HCT116 (cell line): ENCODE results near the gene DPYD. TPM values are rescaled to one million over a fixed set of nuclear protein-coding genes. Genes with fewer than 3 reads are reported as not detected.

ENCODE experiments used
- ATAC-seq: fragments of 200-7000 bp; cut with Tn5 transposase; 2 replicates; pipeline ENCODE4 v1.9.1; 2020; ENCODE audit warnings: mild to moderate bottlenecking, moderate library complexity
- BruUV-seq: library from RNA; stranded (reverse); fragments of 400-500 nt; replicated peaks from 2 replicates; lab custom pipeline; 2021; lab: Mats Ljungman, UMichigan
- CTCF ChIA-PET: fragments of 300-600 bp; sonication (Branson Sonifier 250); formaldehyde crosslinking; loops from one replicate; lab custom pipeline; 2021; ENCODE audit warnings: antibody characterized with exemption; lab: Charles Lee
- POLR2A ChIA-PET: fragments of 300-600, 350-600 bp; sonication (Branson Sonifier 250); formaldehyde crosslinking; loops from one replicate; lab custom pipeline; 2021; ENCODE audit warnings: antibody characterized with exemption; lab: Charles Lee
- RAD21 ChIA-PET, 2 experiments: fragments of 300-600 bp; sonication (Branson Sonifier 250); formaldehyde crosslinking; loops; one replicate each; lab custom pipeline; 2023; ENCODE audit warnings: low total read pairs in 2 of 2; ENCODE audit not compliant: uncharacterized antibody in 2 of 2, unreplicated experiment in 2 of 2, low non-redundant PET in 1 of 2; lab: Charles Lee
- DNase-seq: peaks from one replicate; pipeline ENCODE4 v3.0.0-alpha.2; 2010; ENCODE audit warnings: low read depth, low spot score
- H2AFZ ChIP-seq: fragments of 200-600 bp; shearing (Covaris generic), sonication (generic); 2 replicates; pipeline ENCODE4 v1.6.1; 2017; ENCODE audit warnings: low read depth, mixed run types, mixed read lengths, antibody characterized with exemption, low read length; ENCODE audit not compliant: poor library complexity, severe bottlenecking
- H3K27ac ChIP-seq: 2 replicates; pipeline ENCODE4 v1.5.1; 2012; ENCODE audit warnings: low read depth, low read length
- H3K27me3 ChIP-seq: fragments of 200-600 bp; sonication (generic); 2 replicates; pipeline ENCODE4 v1.6.1; 2016; ENCODE audit warnings: mixed run types, low read length, mixed read lengths; ENCODE audit not compliant: insufficient read depth
- H3K36me3 ChIP-seq, 2 experiments: fragments of 200-500 bp in 1 of 2; fragments of 200-600 bp in 1 of 2; sonication (Bioruptor generic) in 1 of 2; sonication (generic) in 1 of 2; 2 replicates each; pipeline versions ENCODE4 v1.5.1 to v1.6.1; 2014 to 2016; ENCODE audit warnings: low read length in 2 of 2, inconsistent platforms in 1 of 2, mixed read lengths in 1 of 2, mixed run types in 1 of 2; ENCODE audit not compliant: insufficient read depth in 2 of 2, control insufficient read depth in 1 of 2
- H3K4me1 ChIP-seq, 2 experiments: fragments of 200-600 bp in 1 of 2; sonication (generic) in 1 of 2; 2 replicates each; pipeline versions ENCODE4 v1.5.1 to v1.6.1; 2012 to 2017; ENCODE audit warnings: low read length in 2 of 2, inconsistent platforms in 1 of 2, mild to moderate bottlenecking in 1 of 2, mixed read lengths in 1 of 2, mixed run types in 1 of 2, moderate library complexity in 1 of 2; ENCODE audit not compliant: insufficient read depth in 2 of 2, control insufficient read depth in 1 of 2
- H3K4me2 ChIP-seq: fragments of 200-600 bp; sonication (generic); 2 replicates; pipeline ENCODE4 v1.6.1; 2017; ENCODE audit warnings: mixed run types, low read length, mixed read lengths
- H3K4me3 ChIP-seq, 2 experiments: fragments of 200-600 bp in 1 of 2; sonication (generic) in 1 of 2; replicated peaks in 1 of 2; 2 replicates each; pipeline ENCODE4 v1.5.1; 2011 to 2016; ENCODE audit warnings: low read length in 2 of 2, control low read depth in 1 of 2, low read depth in 1 of 2, mild to moderate bottlenecking in 1 of 2, mixed read lengths in 1 of 2, mixed run types in 1 of 2
- H3K79me2 ChIP-seq: fragments of 200-600 bp; sonication (generic); 2 replicates; pipeline ENCODE4 v1.6.1; 2017; ENCODE audit warnings: mild to moderate bottlenecking, mixed run types, low read length, moderate library complexity, mixed read lengths; ENCODE audit not compliant: insufficient read depth
- H3K9ac ChIP-seq: fragments of 200-600 bp; sonication (generic); 2 replicates; pipeline ENCODE4 v1.6.1; 2016; ENCODE audit warnings: low read length, mixed read lengths
- H3K9me2 ChIP-seq: fragments of 200-600 bp; sonication (generic), shearing (Covaris generic); 2 replicates; pipeline ENCODE4 v1.6.1; 2017; ENCODE audit warnings: mixed run types, mild to moderate bottlenecking, moderate library complexity; ENCODE audit not compliant: insufficient read depth
- H3K9me3 ChIP-seq, 2 experiments: fragments of 200-500 bp in 1 of 2; fragments of 200-600 bp in 1 of 2; sonication (Bioruptor generic) in 1 of 2; sonication (generic) in 1 of 2; 2 replicates each; pipeline ENCODE4 v1.6.1; 2014 to 2017; ENCODE audit warnings: low read length in 2 of 2, mixed read lengths in 2 of 2, inconsistent platforms in 1 of 2, low read depth in 1 of 2, mild to moderate bottlenecking in 1 of 2, mixed run types in 1 of 2, moderate library complexity in 1 of 2; ENCODE audit not compliant: control insufficient read depth in 1 of 2, insufficient read depth in 1 of 2
- H4K20me1 ChIP-seq: fragments of 200-600 bp; sonication (generic), shearing (Covaris generic); 2 replicates; pipeline ENCODE4 v1.6.1; 2017; ENCODE audit warnings: mixed run types, mild to moderate bottlenecking, moderate library complexity; ENCODE audit not compliant: insufficient read depth
- CBX3 ChIP-seq: IDR thresholded peaks from 2 replicates; pipeline ENCODE4 v1.6.1; 2012; ENCODE audit warnings: low read depth
- CEBPB ChIP-seq: IDR thresholded peaks from 2 replicates; pipeline ENCODE4 v1.6.1; 2012; ENCODE audit warnings: low read depth
- EGR1 ChIP-seq: IDR thresholded peaks from 2 replicates; pipeline ENCODE4 v1.6.1; 2012; ENCODE audit warnings: low read depth
- EZH2 ChIP-seq: fragments of 200-600 bp; sonication (generic); IDR thresholded peaks from 2 replicates; pipeline ENCODE4 v1.6.1; 2017; ENCODE audit warnings: antibody characterized with exemption, mixed run types
- EZH2phosphoT487 ChIP-seq: fragments of 200-600 bp; IDR thresholded peaks from 2 replicates; pipeline ENCODE4 v1.6.1; 2018; ENCODE audit warnings: antibody characterized with exemption, borderline replicate concordance
- FOSL1 ChIP-seq: IDR thresholded peaks from 2 replicates; pipeline ENCODE4 v1.6.1; 2012; ENCODE audit warnings: low read depth
- JUND ChIP-seq: IDR thresholded peaks from 2 replicates; pipeline ENCODE4 v1.6.1; 2012
- POLR2A ChIP-seq: IDR thresholded peaks from 2 replicates; pipeline ENCODE4 v1.7.0; 2011; ENCODE audit warnings: borderline replicate concordance; ENCODE audit not compliant: insufficient read depth, insufficient read length; ENCODE audit errors: extremely low read depth
- POLR2AphosphoS5 ChIP-seq: IDR thresholded peaks from 2 replicates; pipeline ENCODE4 v1.6.1; 2011; ENCODE audit warnings: mild to moderate bottlenecking, low read depth, low read length, moderate library complexity
- RAD21 ChIP-seq: IDR thresholded peaks from 2 replicates; pipeline ENCODE4 v1.6.1; 2012; ENCODE audit warnings: low read depth, mild to moderate bottlenecking
- SP1 ChIP-seq: IDR thresholded peaks from 2 replicates; pipeline ENCODE4 v1.6.1; 2012; ENCODE audit warnings: low read depth
- TCF7L2 ChIP-seq: IDR thresholded peaks from 2 replicates; pipeline ENCODE4 v1.7.0; 2011; ENCODE audit warnings: borderline replicate concordance, inconsistent platforms; ENCODE audit not compliant: insufficient read depth, insufficient read length; ENCODE audit errors: extremely low read depth
- YY1 ChIP-seq: IDR thresholded peaks from 2 replicates; pipeline ENCODE4 v1.6.1; 2011; ENCODE audit warnings: low read length, low read depth, moderate library complexity, mild to moderate bottlenecking; ENCODE audit not compliant: insufficient replicate concordance; ENCODE audit errors: extremely low read depth
- ZNF274 ChIP-seq: fragments of 200-500 bp; sonication (Bioruptor generic); IDR thresholded peaks from 2 replicates; pipeline ENCODE4 v1.6.1; 2014; ENCODE audit warnings: mild to moderate bottlenecking, low read depth, low read length, inconsistent platforms
- intact Hi-C: fragments of 100-400 bp; cut with micrococcal nuclease; formaldehyde crosslinking; loops from 2 replicates; pipeline ENCODE4 v1.10.0; 2022
- total RNA-seq: library from RNA; stranded (reverse); gene quantifications from one replicate; pipeline ENCODE4 v1.2.1, GENCODE V29; 2021; ENCODE audit not compliant: unreplicated experiment
- TF ChIP-seq, protein P1 (sequence below): IDR thresholded peaks from 2 replicates; pipeline ENCODE4 v1.6.1; 2011; ENCODE audit warnings: mild to moderate bottlenecking, low read length, moderate library complexity; ENCODE audit not compliant: insufficient replicate concordance; ENCODE audit errors: extremely low read depth
- TF ChIP-seq, protein P2 (sequence below), 3 experiments: fragments of 200-600 bp in 1 of 3; sonication (generic) in 1 of 3; IDR thresholded peaks in 2 of 3; conservative IDR thresholded peaks in 1 of 3; 2 replicates each; pipeline ENCODE4 v1.5.1; 2012 to 2017; ENCODE audit warnings: low read depth in 2 of 3, low read length in 2 of 3, antibody characterized with exemption in 1 of 3, borderline replicate concordance in 1 of 3, control low read depth in 1 of 3, mild to moderate bottlenecking in 1 of 3, mixed read lengths in 1 of 3, mixed run types in 1 of 3, moderate library complexity in 1 of 3; ENCODE audit not compliant: insufficient read depth in 1 of 3
- TF ChIP-seq, protein P3 (sequence below): IDR thresholded peaks from 2 replicates; pipeline ENCODE4 v1.6.1; 2012
- TF ChIP-seq, protein P4 (sequence below): IDR thresholded peaks from 2 replicates; pipeline ENCODE4 v1.6.1; 2012; ENCODE audit warnings: low read depth

The DPYD gene
- total RNA-seq, 1 experiment from 2014 or later: 1.7 TPM

DNA sequence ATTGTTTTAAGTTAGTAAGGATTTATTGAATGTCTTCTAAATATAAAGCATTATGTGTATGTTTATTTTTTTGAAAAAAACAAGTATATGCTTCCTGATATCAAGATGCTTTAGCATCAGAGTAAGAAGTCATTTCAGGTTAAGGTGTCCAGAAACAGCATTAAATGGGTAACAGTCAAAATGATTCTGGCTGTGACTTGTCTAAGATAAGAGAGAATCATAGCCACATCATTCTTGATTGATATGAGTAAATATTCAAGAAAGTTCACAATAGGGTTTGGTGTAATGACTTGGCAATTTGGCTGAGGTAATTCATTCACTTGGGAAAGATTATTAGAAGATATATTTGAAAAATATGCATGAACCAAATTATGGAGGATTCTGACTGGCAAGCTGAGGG is 193.8 kb downstream of the DPYD start:
- ChIA-PET POLR2A (no interaction called here), CTCF (no interaction called here), RAD21 (no interaction called here)
- H2AFZ ChIP-seq: no peak overlapping the region
- intact Hi-C loops: no loop called here
- no peaks in the 10 kb centered on the region for H3K4me1 ChIP-seq
- H3K27me3 ChIP-seq: no peaks in the 10 kb centered on the region
- H3K27ac ChIP-seq: no peak overlapping the region
- no peaks in the 10 kb centered on the region for H4K20me1 ChIP-seq
- no peak overlapping the region for H3K4me3 ChIP-seq
- no TSS peak for BruUV-seq
- no peaks in the 10 kb centered on the region for H3K36me3 ChIP-seq
- H3K79me2 ChIP-seq: no peaks in the 10 kb centered on the region
- TF ChIP-seq SP1 (no peak), POLR2A (no peak), TCF7L2 (no peak), JUND (no peak), POLR2AphosphoS5 (no peak), EZH2phosphoT487 (no peak), RAD21 (no peak), CEBPB (no peak), YY1 (no peak), FOSL1 (no peak), EGR1 (no peak), EZH2 (no peak), ZNF274 (no peak), CBX3 (no peak)
- TF ChIP-seq, protein P1, sequence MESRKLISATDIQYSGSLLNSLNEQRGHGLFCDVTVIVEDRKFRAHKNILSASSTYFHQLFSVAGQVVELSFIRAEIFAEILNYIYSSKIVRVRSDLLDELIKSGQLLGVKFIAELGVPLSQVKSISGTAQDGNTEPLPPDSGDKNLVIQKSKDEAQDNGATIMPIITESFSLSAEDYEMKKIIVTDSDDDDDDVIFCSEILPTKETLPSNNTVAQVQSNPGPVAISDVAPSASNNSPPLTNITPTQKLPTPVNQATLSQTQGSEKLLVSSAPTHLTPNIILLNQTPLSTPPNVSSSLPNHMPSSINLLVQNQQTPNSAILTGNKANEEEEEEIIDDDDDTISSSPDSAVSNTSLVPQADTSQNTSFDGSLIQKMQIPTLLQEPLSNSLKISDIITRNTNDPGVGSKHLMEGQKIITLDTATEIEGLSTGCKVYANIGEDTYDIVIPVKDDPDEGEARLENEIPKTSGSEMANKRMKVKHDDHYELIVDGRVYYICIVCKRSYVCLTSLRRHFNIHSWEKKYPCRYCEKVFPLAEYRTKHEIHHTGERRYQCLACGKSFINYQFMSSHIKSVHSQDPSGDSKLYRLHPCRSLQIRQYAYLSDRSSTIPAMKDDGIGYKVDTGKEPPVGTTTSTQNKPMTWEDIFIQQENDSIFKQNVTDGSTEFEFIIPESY: no peak
- TF ChIP-seq, protein P2, sequence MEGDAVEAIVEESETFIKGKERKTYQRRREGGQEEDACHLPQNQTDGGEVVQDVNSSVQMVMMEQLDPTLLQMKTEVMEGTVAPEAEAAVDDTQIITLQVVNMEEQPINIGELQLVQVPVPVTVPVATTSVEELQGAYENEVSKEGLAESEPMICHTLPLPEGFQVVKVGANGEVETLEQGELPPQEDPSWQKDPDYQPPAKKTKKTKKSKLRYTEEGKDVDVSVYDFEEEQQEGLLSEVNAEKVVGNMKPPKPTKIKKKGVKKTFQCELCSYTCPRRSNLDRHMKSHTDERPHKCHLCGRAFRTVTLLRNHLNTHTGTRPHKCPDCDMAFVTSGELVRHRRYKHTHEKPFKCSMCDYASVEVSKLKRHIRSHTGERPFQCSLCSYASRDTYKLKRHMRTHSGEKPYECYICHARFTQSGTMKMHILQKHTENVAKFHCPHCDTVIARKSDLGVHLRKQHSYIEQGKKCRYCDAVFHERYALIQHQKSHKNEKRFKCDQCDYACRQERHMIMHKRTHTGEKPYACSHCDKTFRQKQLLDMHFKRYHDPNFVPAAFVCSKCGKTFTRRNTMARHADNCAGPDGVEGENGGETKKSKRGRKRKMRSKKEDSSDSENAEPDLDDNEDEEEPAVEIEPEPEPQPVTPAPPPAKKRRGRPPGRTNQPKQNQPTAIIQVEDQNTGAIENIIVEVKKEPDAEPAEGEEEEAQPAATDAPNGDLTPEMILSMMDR (IDR thresholded peaks at IDR 0.05 in 2 of 3, conservative IDR thresholded peaks at IDR 0.05 in 1 of 3; ENCODE audit: borderline replicate concordance in 1 of 3, insufficient read depth in 1 of 3, low read depth in 2 of 3, low read length in 2 of 3): no peak
- TF ChIP-seq, protein P3, sequence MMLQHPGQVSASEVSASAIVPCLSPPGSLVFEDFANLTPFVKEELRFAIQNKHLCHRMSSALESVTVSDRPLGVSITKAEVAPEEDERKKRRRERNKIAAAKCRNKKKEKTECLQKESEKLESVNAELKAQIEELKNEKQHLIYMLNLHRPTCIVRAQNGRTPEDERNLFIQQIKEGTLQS: no peak
- TF ChIP-seq, protein P4, sequence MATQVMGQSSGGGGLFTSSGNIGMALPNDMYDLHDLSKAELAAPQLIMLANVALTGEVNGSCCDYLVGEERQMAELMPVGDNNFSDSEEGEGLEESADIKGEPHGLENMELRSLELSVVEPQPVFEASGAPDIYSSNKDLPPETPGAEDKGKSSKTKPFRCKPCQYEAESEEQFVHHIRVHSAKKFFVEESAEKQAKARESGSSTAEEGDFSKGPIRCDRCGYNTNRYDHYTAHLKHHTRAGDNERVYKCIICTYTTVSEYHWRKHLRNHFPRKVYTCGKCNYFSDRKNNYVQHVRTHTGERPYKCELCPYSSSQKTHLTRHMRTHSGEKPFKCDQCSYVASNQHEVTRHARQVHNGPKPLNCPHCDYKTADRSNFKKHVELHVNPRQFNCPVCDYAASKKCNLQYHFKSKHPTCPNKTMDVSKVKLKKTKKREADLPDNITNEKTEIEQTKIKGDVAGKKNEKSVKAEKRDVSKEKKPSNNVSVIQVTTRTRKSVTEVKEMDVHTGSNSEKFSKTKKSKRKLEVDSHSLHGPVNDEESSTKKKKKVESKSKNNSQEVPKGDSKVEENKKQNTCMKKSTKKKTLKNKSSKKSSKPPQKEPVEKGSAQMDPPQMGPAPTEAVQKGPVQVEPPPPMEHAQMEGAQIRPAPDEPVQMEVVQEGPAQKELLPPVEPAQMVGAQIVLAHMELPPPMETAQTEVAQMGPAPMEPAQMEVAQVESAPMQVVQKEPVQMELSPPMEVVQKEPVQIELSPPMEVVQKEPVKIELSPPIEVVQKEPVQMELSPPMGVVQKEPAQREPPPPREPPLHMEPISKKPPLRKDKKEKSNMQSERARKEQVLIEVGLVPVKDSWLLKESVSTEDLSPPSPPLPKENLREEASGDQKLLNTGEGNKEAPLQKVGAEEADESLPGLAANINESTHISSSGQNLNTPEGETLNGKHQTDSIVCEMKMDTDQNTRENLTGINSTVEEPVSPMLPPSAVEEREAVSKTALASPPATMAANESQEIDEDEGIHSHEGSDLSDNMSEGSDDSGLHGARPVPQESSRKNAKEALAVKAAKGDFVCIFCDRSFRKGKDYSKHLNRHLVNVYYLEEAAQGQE: no peak
- H3K9me3 ChIP-seq: no peaks in the 10 kb centered on the region
- no peak for DNase-seq
- no peak overlapping the region for H3K9ac ChIP-seq
- no peak for ATAC-seq
- no peaks in the 10 kb centered on the region for H3K9me2 ChIP-seq
- H3K4me2 ChIP-seq: no peak overlapping the region
